Measurements from ENCODE around the gene NADK. TPM values are rescaled to one million over a fixed set of nuclear protein-coding genes. Genes with fewer than 3 reads are reported as not detected.

Gene NADK
- total and polyA plus RNA-seq, 2 of the 13 experiments (the other 11 are each of a cell fraction or from before 2014, with no cell fraction given) = 56.6 to 60.1 TPM

GRCh38 chr1:1786836-1787605 is 8.8 kb upstream of the NADK start:
- Histone ChIP-seq H3K79me2 (ENCODE audit: insufficient read depth, low read length) (no peaks in the 10 kb centered on the region), H3K4me2 (ENCODE audit: low read depth, low read length) (no peak overlapping the region), H3K27me3 (ENCODE audit: control insufficient read depth in 1 of 2, insufficient read depth in 2 of 2, low read length in 2 of 2) (no peaks in the 10 kb centered on the region), H4K20me1 (ENCODE audit: insufficient read depth, low read length) (no peaks in the 10 kb centered on the region), H3K36me3 (replicated peaks in 1 of 2; ENCODE audit: control insufficient read depth in 1 of 2, insufficient read depth in 2 of 2, low read length in 2 of 2) (peaks cover 38 to 67% of the 10 kb centered on the region in 2 experiments), H3K9me3 (ENCODE audit: low read length) (no peaks in the 10 kb centered on the region), H3K27ac (ENCODE audit: extremely low read length, insufficient read depth, low read length) (no peak overlapping the region), H2AFZ (ENCODE audit: low read length) (no peak overlapping the region), H3K9ac (ENCODE audit: insufficient read depth, low read depth, low read length) (no peak overlapping the region), H3K4me3 (replicated peaks in 1 of 3; ENCODE audit: insufficient read depth in 1 of 3, low read depth in 2 of 3, low read length in 3 of 3) (no peak overlapping the region), H3K4me1 (ENCODE audit: insufficient read depth, low read length) (peaks cover 16% of the 10 kb centered on the region; the same call in 1 of the 2 replicates)
- intact Hi-C loops (cut with micrococcal nuclease; ENCODE audit: unreplicated experiment) (no loop called here), in situ Hi-C loops (cut with HindIII; ENCODE audit: extremely low pct_ligation_motif_present, low pct_unique_long_range_greater_than_20kb) (loop anchor here (10.0 kb wide), 1 partner anchor 118 kb away; no protein-coding TSS in a partner anchor)
- DNase-seq (ENCODE audit: low spot score) (no peak), FAIRE-seq (no peak), ATAC-seq (no peak)
- ChIA-PET CTCF (ENCODE audit: low intra/inter-chr PET ratio, low total read pairs) (no interaction called here), POLR2A (no interaction called here)
- BruUV-seq (replicated peaks) = no TSS peak
- 97% methylated on average over 15 of the region's 20 CpGs for WGBS (ENCODE audit: low lambda C conversion rate)
- TF ChIP-seq SAFB2 (CRISPR knock-in tag; IDR thresholded peaks at IDR 0.05; ENCODE audit: borderline replicate concordance, low read depth) = no peak
- no peak for TF ChIP-seq ZNF574 (CRISPR knock-in tag; IDR thresholded peaks at IDR 0.05)
- no peak for TF ChIP-seq ZMAT5 (CRISPR knock-in tag; IDR thresholded peaks at IDR 0.05; ENCODE audit: borderline replicate concordance, low read depth)
- TF ChIP-seq ATF7 (IDR thresholded peaks at IDR 0.05) = no peak
- TF ChIP-seq ATF7 (CRISPR knock-in tag; IDR thresholded peaks at IDR 0.05) = no peak
- TF ChIP-seq RARA (CRISPR knock-in tag; IDR thresholded peaks at IDR 0.05) = no peak
- TF ChIP-seq SSRP1 (CRISPR knock-in tag; IDR thresholded peaks at IDR 0.05) = no peak
- TF ChIP-seq PRDM15 (CRISPR knock-in tag; IDR thresholded peaks at IDR 0.05) = no peak
- TF ChIP-seq KLF16 (CRISPR knock-in tag; IDR thresholded peaks at IDR 0.05) = no peak
- TF ChIP-seq HNF1B (CRISPR knock-in tag; IDR thresholded peaks at IDR 0.05) = no peak
- TF ChIP-seq ZNF780A (CRISPR knock-in tag; IDR thresholded peaks at IDR 0.05) = no peak
- TF ChIP-seq ZFP36L2 (CRISPR knock-in tag; IDR thresholded peaks at IDR 0.05) = no peak
- no peak for TF ChIP-seq ZNF788 (CRISPR knock-in tag; IDR thresholded peaks at IDR 0.05; ENCODE audit: borderline replicate concordance)
- TF ChIP-seq ZFY (CRISPR knock-in tag; IDR thresholded peaks at IDR 0.05) = no peak
- TF ChIP-seq ZNF775 (CRISPR knock-in tag; IDR thresholded peaks at IDR 0.05; ENCODE audit: borderline replicate concordance) = no peak
- no peak for TF ChIP-seq ZNF670 (CRISPR knock-in tag; IDR thresholded peaks at IDR 0.05; ENCODE audit: borderline replicate concordance)

Measured in HepG2 (cell line).